HG03135 (cell line): ENCODE measurements around the gene KIN.
"Not testable (repeated sequence)": the region's sequence is repeated elsewhere in the genome, so short reads cannot be mapped to it uniquely, and the experiment has no call there.

Experiments used
- ATAC-seq: cut with Tn5 transposase; IDR thresholded peaks from one replicate; pipeline ENCODE4 v1.9.1; 2021; ENCODE audit warnings: mild to moderate bottlenecking, moderate library complexity; ENCODE audit not compliant: unreplicated experiment

The KIN gene

GRCh38 chr10:7795605-7796004 lies 7.8 kb upstream of the KIN start:
- no peak for ATAC-seq

GRCh38 chr10:7794251-7795026 lies 6.6 kb upstream of the KIN start:
- ATAC-seq = no peak

- ATAC-seq = no peak
Observed at GRCh38 chr10:7792541-7792940, 4.7 kb upstream of the KIN start.

- no peak for ATAC-seq
Observed at GRCh38 chr10:7789390-7789789, 1.6 kb upstream of the KIN start.

GRCh38 chr10:7788639-7789286 lies 970 bp upstream of the KIN start:
- peak; percentile 19 for ATAC-seq

- ATAC-seq = peak; percentile 16
Observed at GRCh38 chr10:7787150-7787856, 490 bp downstream of the KIN start.

GRCh38 chr10:7786430-7786829 lies 1.4 kb downstream of the KIN start:
- ATAC-seq = no peak

GRCh38 chr10:7782194-7782593 lies 5.6 kb downstream of the KIN start:
- not testable (repeated sequence) for ATAC-seq

- no peak for ATAC-seq
Observed at GRCh38 chr10:7776777-7777176, 11.0 kb downstream of the KIN start.

GRCh38 chr10:7773845-7774801 lies 13.7 kb downstream of the KIN start:
- ATAC-seq = no peak

GRCh38 chr10:7768417-7768816 lies 19.4 kb downstream of the KIN start:
- ATAC-seq = no peak

GRCh38 chr10:7767209-7767608 lies 20.6 kb downstream of the KIN start:
- no peak for ATAC-seq

GRCh38 chr10:7766241-7766640 lies 21.6 kb downstream of the KIN start:
- ATAC-seq = no peak

GRCh38 chr10:7763929-7764328 lies 23.9 kb downstream of the KIN start:
- no peak for ATAC-seq

- no peak for ATAC-seq
Observed at GRCh38 chr10:7756360-7756992, 31.3 kb downstream of the KIN start.

- no peak for ATAC-seq
Observed at GRCh38 chr10:7755103-7755502, 32.7 kb downstream of the KIN start.

GRCh38 chr10:7752251-7752650 lies 35.5 kb downstream of the KIN start:
- ATAC-seq = no peak

- ATAC-seq = no peak
Observed at GRCh38 chr10:7750222-7750621, 37.6 kb downstream of the KIN start.

- ATAC-seq = not testable (repeated sequence)
Observed at GRCh38 chr10:7748637-7749036, 39.2 kb downstream of the KIN start.

- ATAC-seq = no peak
Observed at GRCh38 chr10:7744307-7744706, 43.5 kb downstream of the KIN start.
